Neutrophil (primary cell): ENCODE measurements around the gene SCAF1.

Source experiments
- H3K27ac ChIP-seq: fragments of 200-600 bp; sonication (generic); 2 replicates; pipeline ENCODE4 v1.5.1; 2016; ENCODE audit warnings: mild to moderate bottlenecking, moderate library complexity
- H3K27me3 ChIP-seq: fragments of 200-600 bp; sonication (generic); 2 replicates; pipeline ENCODE4 v1.6.0; 2016; ENCODE audit warnings: mild to moderate bottlenecking
- H3K36me3 ChIP-seq: fragments of 200-600 bp; sonication (generic); 2 replicates; pipeline ENCODE4 v1.5.1; 2017
- H3K4me1 ChIP-seq, 2 experiments: fragments of 200-600 bp in 1 of 2; sonication (generic) in 1 of 2; 1 replicate in 1 of 2; 2 replicates in 1 of 2; pipeline versions ENCODE4 v1.5.1 to v1.6.1; 2013 to 2016; ENCODE audit warnings: low read depth in 1 of 2, low read length in 1 of 2, mild to moderate bottlenecking in 1 of 2, moderate library complexity in 1 of 2; ENCODE audit not compliant: control insufficient read depth in 1 of 2, insufficient read depth in 1 of 2
- H3K4me3 ChIP-seq, 2 experiments: fragments of 200-600 bp in 1 of 2; sonication (generic) in 1 of 2; 1 replicate in 1 of 2; 2 replicates in 1 of 2; pipeline ENCODE4 v1.5.1; 2013 to 2016; ENCODE audit warnings: low read depth in 1 of 2, low read length in 1 of 2, mild to moderate bottlenecking in 1 of 2, moderate library complexity in 1 of 2
- H3K9me3 ChIP-seq: fragments of 200-600 bp; sonication (generic); 2 replicates; pipeline ENCODE4 v1.5.1; 2016
- CTCF ChIP-seq: fragments of 200-600 bp; sonication (generic); IDR thresholded peaks from 2 replicates; pipeline ENCODE4 v1.5.1; 2016; ENCODE audit warnings: antibody characterized with exemption

Gene SCAF1, protein sequence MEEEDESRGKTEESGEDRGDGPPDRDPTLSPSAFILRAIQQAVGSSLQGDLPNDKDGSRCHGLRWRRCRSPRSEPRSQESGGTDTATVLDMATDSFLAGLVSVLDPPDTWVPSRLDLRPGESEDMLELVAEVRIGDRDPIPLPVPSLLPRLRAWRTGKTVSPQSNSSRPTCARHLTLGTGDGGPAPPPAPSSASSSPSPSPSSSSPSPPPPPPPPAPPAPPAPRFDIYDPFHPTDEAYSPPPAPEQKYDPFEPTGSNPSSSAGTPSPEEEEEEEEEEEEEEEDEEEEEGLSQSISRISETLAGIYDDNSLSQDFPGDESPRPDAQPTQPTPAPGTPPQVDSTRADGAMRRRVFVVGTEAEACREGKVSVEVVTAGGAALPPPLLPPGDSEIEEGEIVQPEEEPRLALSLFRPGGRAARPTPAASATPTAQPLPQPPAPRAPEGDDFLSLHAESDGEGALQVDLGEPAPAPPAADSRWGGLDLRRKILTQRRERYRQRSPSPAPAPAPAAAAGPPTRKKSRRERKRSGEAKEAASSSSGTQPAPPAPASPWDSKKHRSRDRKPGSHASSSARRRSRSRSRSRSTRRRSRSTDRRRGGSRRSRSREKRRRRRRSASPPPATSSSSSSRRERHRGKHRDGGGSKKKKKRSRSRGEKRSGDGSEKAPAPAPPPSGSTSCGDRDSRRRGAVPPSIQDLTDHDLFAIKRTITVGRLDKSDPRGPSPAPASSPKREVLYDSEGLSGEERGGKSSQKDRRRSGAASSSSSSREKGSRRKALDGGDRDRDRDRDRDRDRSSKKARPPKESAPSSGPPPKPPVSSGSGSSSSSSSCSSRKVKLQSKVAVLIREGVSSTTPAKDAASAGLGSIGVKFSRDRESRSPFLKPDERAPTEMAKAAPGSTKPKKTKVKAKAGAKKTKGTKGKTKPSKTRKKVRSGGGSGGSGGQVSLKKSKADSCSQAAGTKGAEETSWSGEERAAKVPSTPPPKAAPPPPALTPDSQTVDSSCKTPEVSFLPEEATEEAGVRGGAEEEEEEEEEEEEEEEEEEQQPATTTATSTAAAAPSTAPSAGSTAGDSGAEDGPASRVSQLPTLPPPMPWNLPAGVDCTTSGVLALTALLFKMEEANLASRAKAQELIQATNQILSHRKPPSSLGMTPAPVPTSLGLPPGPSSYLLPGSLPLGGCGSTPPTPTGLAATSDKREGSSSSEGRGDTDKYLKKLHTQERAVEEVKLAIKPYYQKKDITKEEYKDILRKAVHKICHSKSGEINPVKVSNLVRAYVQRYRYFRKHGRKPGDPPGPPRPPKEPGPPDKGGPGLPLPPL

GRCh38 chr19:49641688-49642491 is at the start of gene SCAF1:
Gene SCAF1, plus strand, starts transcription at chr19:49642209. Its CDS starts 2,818 bp downstream, at chr19:49645027.
- peaks cover 21% of the 10 kb centered on the region for H3K36me3 ChIP-seq
- peak within 1 kb of the TSS; percentile 91 to 93 for H3K4me3 ChIP-seq
- peak; percentile 40 for TF ChIP-seq CTCF
- H3K27me3 ChIP-seq, result peaks cover 29% of the 10 kb centered on the region
- H3K27ac ChIP-seq, result peak within 1 kb of the TSS; percentile 96
- no peaks in the 10 kb centered on the region for H3K9me3 ChIP-seq
- peaks cover 41 to 42% of the 10 kb centered on the region in 2 experiments for H3K4me1 ChIP-seq

DNA sequence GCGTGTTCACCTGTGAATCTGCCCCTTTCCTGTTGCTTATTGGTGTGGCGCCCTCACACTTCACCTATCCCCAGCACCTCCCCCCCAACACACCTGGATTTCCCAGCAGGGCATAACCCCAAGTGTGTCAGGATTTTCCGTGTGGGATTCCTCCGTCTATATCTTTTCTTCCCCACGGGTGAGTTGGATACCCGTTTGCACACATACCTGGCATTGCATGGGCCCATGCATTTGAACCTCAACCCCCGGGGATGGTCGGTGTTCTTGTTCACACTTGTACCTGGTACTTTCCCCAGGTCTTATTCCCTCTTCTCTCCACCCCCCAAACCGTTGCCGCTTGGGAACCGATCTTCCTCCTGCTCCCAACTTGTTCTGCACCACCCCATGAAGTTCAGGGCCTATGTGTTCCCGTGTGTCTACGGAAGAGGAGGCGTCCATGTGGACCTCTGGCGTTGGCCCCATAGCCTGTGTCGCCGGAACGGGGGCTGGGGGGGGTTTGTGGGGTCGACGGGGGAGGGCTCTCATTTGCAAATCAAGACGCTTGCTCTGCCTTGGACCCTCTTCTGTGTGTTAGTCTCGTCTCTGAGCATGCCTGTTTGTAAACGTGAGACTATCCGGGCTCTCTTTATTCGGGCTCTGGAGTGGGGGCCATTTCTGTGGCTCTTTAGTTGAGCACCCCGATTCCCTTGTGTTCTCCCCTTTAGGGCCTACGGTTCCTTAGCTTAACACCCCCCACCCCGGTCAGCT is 49.4 kb upstream of the SCAF1 start:
- H3K9me3 ChIP-seq, result no peaks in the 10 kb centered on the region
- H3K27ac ChIP-seq, result peak overlapping the region; percentile 82
- no peaks in the 10 kb centered on the region for H3K27me3 ChIP-seq
- H3K4me3 ChIP-seq, result peak overlapping the region; percentile 76 to 88
- no peak for TF ChIP-seq CTCF
- H3K36me3 ChIP-seq, result peaks cover 36% of the 10 kb centered on the region
- H3K4me1 ChIP-seq, result peaks cover 27 to 32% of the 10 kb centered on the region in 2 experiments

DNA sequence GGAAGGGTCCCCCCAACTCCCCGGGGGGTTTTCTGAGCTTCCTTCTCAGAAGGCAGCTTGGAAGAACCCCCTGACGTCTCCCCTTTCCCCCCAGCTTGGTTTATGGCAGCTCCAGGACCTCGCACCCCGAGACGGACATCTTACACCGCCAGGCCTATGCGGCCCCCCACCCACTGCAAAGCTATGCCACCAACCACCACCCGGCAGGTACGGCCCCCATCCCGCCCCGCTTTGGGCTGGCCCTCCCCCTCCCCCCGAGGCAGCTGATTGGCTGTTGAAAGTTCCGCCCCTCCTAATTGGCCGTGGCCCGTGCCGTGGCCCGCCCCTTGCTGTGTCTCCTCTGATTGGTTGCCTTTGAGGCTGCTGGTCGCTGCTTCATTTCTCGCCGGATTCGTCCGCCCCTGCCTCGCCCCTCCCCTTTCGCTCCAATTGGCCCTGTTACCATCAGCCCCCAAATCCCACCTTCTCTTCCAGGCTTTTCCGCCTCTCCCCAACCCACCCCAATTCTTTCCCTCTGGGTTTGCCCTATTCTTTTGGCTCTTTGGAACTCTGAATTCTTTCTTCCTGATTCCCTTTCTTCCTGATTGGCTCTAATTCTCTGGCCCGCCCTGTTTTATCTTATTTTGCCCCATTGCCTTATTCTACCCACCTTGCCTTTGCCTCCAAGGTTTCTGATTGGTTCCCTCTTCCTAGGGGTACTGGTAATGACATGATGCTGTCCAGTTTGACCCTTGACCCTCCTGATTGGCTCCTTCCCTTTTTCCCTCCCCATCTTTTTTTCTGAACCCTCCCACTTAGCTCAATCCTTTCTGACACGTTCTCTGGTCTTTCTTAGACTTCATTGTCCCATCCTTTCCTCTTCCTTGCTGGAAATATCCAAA is 48.5 kb upstream of the SCAF1 start:
- TF ChIP-seq CTCF, result no peak
- Histone ChIP-seq H3K9me3 (no peaks in the 10 kb centered on the region), H3K4me3 (peak overlapping the region; percentile 61 to 88), H3K36me3 (peaks cover 43% of the 10 kb centered on the region), H3K4me1 (peaks cover 27 to 32% of the 10 kb centered on the region in 2 experiments), H3K27me3 (no peaks in the 10 kb centered on the region), H3K27ac (peak overlapping the region; percentile 82)

DNA sequence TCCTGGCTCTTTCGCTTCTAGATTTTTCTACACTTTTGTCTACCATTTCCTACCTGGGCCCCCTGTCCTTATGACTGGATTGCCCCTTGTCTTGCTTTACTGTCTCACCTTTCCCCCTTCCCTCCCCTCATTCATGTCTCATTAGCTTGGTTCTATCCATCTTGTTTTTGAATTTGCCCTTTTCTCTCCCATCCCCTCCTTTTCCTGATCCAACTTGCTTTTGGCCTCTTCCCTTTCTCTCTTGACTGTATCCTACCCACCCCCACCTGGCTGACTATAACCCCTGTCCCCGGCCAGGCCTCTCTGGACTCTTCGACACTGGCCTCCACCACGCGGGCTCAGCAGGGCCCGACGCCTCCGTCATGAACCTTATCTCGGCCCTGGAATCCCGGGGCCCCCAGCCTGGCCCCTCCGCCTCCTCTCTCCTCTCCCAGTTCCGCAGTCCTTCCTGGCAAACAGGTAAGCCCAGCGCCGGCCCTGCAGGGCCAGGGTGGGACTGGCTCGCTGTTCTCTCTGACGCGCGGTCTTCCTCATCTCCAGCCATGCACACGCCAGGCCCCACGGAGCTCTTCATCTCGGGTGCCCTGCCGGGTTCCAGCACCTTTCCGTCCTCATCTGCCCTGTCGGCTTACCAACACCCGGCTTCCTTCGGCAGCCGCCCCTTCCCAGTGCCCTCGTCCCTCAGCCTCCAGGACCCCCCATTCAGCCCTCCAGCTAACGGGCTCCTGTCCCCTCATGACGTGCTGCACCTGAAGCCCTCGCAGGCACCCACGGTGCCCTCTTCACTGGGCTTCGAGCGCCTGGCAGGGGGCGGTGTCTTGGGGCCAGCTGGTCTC is 47.6 kb upstream of the SCAF1 start:
- peak overlapping the region; percentile 82 for H3K27ac ChIP-seq
- H3K27me3 ChIP-seq, result no peaks in the 10 kb centered on the region
- H3K36me3 ChIP-seq, result peaks cover 52% of the 10 kb centered on the region
- H3K4me1 ChIP-seq, result peaks cover 27 to 32% of the 10 kb centered on the region in 2 experiments
- no peaks in the 10 kb centered on the region for H3K9me3 ChIP-seq
- no peak for TF ChIP-seq CTCF
- no peak overlapping the region for H3K4me3 ChIP-seq
